ENCODE data around the gene IGLON5. TPM values are rescaled to one million over a fixed set of nuclear protein-coding genes. Genes with fewer than 3 reads are reported as not detected.

Gene IGLON5
- polyA plus RNA-seq, 3 donors, result 0.05 TPM; not detected in 2

DNA sequence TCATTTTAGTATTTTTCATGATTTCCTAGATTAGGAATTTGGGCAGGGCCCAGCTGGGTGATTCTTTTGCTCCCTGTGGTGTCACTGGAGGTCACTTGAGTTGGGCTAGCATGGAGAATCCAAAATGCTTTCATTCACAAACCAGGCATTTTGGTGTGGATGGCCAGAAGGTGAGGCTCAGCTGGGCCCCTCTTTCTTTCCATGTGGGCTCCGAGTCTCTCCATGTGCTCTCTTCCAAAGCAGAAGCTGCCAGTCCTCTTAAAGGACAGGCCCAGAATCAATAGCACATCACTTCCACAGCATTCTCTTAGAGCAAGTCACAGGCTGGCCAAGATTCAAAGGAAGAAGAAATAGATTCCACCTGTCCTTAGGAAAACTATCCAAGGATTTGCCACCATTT lies 21.8 kb upstream of the IGLON5 start:
- Histone ChIP-seq H3K27me3 (ENCODE audit: control insufficient read depth in 2 of 2, insufficient read depth in 2 of 2, low read length in 2 of 2) (peaks cover 0 to 3% of the 10 kb centered on the region in 2 donors), H3K9ac (ENCODE audit: insufficient read depth, low read length, poor library complexity, severe bottlenecking) (no peak overlapping the region), H3K27ac (ENCODE audit: low read depth in 1 of 2, low read length in 2 of 2) (no peak overlapping the region), H3K9me3 (replicated peaks in 1 of 2; ENCODE audit: control insufficient read depth in 1 of 2, insufficient read depth in 1 of 2, low read length in 2 of 2) (no peaks in the 10 kb centered on the region), H2AFZ (ENCODE audit: insufficient read depth, low read depth, low read length, poor library complexity, severe bottlenecking) (no peak overlapping the region), H3K36me3 (replicated peaks in 1 of 2; ENCODE audit: control insufficient read depth in 1 of 2, insufficient read depth in 2 of 2, low read length in 2 of 2) (no peaks in the 10 kb centered on the region), H3K4me1 (ENCODE audit: control insufficient read depth in 1 of 2, insufficient read depth in 2 of 2, low read length in 2 of 2) (no peaks in the 10 kb centered on the region), H3K4me3 (replicated peaks in 1 of 3; ENCODE audit: low read depth in 2 of 3, low read length in 3 of 3) (no peak overlapping the region), H3K79me2 (ENCODE audit: insufficient read depth, low read length) (no peaks in the 10 kb centered on the region), H4K20me1 (ENCODE audit: insufficient read depth, low read length) (no peaks in the 10 kb centered on the region), H3K4me2 (replicated peaks; ENCODE audit: extremely low read depth, low read length, poor library complexity, severe bottlenecking) (no peak overlapping the region)
- H3K4me3 Mint-ChIP-seq, result no peak overlapping the region
- peaks cover 0 to 3% (median 0%) of the 10 kb centered on the region in 7 donors for H3K9me3 Mint-ChIP-seq
- no peak overlapping the region for H3K27ac Mint-ChIP-seq
- H3K4me1 Mint-ChIP-seq, result no peaks in the 10 kb centered on the region
- 100% methylated on average over 1 of the region's 1 CpG for WGBS (ENCODE audit: insufficient coverage)
- TF ChIP-seq, protein P1, sequence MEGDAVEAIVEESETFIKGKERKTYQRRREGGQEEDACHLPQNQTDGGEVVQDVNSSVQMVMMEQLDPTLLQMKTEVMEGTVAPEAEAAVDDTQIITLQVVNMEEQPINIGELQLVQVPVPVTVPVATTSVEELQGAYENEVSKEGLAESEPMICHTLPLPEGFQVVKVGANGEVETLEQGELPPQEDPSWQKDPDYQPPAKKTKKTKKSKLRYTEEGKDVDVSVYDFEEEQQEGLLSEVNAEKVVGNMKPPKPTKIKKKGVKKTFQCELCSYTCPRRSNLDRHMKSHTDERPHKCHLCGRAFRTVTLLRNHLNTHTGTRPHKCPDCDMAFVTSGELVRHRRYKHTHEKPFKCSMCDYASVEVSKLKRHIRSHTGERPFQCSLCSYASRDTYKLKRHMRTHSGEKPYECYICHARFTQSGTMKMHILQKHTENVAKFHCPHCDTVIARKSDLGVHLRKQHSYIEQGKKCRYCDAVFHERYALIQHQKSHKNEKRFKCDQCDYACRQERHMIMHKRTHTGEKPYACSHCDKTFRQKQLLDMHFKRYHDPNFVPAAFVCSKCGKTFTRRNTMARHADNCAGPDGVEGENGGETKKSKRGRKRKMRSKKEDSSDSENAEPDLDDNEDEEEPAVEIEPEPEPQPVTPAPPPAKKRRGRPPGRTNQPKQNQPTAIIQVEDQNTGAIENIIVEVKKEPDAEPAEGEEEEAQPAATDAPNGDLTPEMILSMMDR (IDR thresholded peaks at IDR 0.05), result no peak
- intact Hi-C loops (cut with micrococcal nuclease), result loop anchor here in 1 of 2 donors (10.0 kb wide), 1 partner anchor 1065 kb away; no protein-coding TSS in a partner anchor
- no peaks in the 10 kb centered on the region for H3K36me3 Mint-ChIP-seq
- peaks cover 11 to 14% (median 12%) of the 10 kb centered on the region in 3 donors for H3K27me3 Mint-ChIP-seq (ENCODE audit: low read depth in 3 of 3)
- no peak for DNase-seq

DNA sequence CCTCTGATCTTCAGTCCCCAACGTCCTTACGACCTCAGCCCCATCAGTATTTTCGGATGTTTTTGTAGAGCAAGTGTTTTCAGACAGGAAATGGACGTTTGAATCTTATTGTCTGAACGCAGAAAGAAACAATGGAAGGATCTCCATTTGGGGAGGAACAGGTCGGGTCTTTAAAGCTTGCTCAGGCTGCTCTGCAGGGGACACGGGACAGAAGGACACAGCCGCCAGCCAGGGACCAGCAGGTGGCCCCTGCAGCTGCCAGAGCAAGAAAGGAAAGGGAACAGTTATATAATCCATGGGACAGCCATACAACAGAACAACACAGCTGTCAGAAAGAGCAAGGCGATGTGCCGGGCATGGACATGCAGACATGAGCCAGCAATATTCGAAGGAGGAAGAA lies 18.5 kb upstream of the IGLON5 start:
- TF ChIP-seq, protein P1 (IDR thresholded peaks at IDR 0.05), result no peak
- H2AFZ ChIP-seq (ENCODE audit: insufficient read depth, low read depth, low read length, poor library complexity, severe bottlenecking), result no peak overlapping the region
- no peaks in the 10 kb centered on the region for H4K20me1 ChIP-seq (ENCODE audit: insufficient read depth, low read length)
- H3K4me3 ChIP-seq (replicated peaks in 1 of 3; ENCODE audit: low read depth in 2 of 3, low read length in 3 of 3), result no peak overlapping the region
- no peaks in the 10 kb centered on the region for H3K36me3 Mint-ChIP-seq
- no peak overlapping the region for H3K4me2 ChIP-seq (replicated peaks; ENCODE audit: extremely low read depth, low read length, poor library complexity, severe bottlenecking)
- H3K27me3 ChIP-seq (ENCODE audit: control insufficient read depth in 2 of 2, insufficient read depth in 2 of 2, low read length in 2 of 2), result no peaks in the 10 kb centered on the region
- no peaks in the 10 kb centered on the region for H3K36me3 ChIP-seq (replicated peaks in 1 of 2; ENCODE audit: control insufficient read depth in 1 of 2, insufficient read depth in 2 of 2, low read length in 2 of 2)
- peaks cover 9 to 26% (median 14%) of the 10 kb centered on the region in 3 donors for H3K27me3 Mint-ChIP-seq (ENCODE audit: low read depth in 3 of 3)
- H3K79me2 ChIP-seq (ENCODE audit: insufficient read depth, low read length), result no peaks in the 10 kb centered on the region
- peaks cover 0 to 1% (median 0%) of the 10 kb centered on the region in 7 donors for H3K9me3 Mint-ChIP-seq
- H3K4me1 ChIP-seq (ENCODE audit: control insufficient read depth in 1 of 2, insufficient read depth in 2 of 2, low read length in 2 of 2), result no peaks in the 10 kb centered on the region
- DNase-seq, result no peak
- H3K4me1 Mint-ChIP-seq, result no peaks in the 10 kb centered on the region
- H3K27ac ChIP-seq (ENCODE audit: low read depth in 1 of 2, low read length in 2 of 2), result no peak overlapping the region
- WGBS (ENCODE audit: insufficient coverage), result 46% methylated on average over 7 of the region's 11 CpGs
- no peaks in the 10 kb centered on the region for H3K9me3 ChIP-seq (replicated peaks in 1 of 2; ENCODE audit: control insufficient read depth in 1 of 2, insufficient read depth in 1 of 2, low read length in 2 of 2)
- H3K4me3 Mint-ChIP-seq, result no peak overlapping the region
- H3K27ac Mint-ChIP-seq, result no peak overlapping the region
- no peak overlapping the region for H3K9ac ChIP-seq (ENCODE audit: insufficient read depth, low read length, poor library complexity, severe bottlenecking)
- intact Hi-C loops (cut with micrococcal nuclease), result loop anchor here in 1 of 2 donors (10.0 kb wide), 1 partner anchor 1068 kb away; no protein-coding TSS in a partner anchor
